ENCODE results near the gene SYNPO2. TPM values are rescaled to one million over a fixed set of nuclear protein-coding genes. Genes with fewer than 3 reads are reported as not detected.
"Not testable (repeated sequence)": the region's sequence is repeated elsewhere in the genome, so short reads cannot be mapped to it uniquely, and the experiment has no call there.

Gene SYNPO2
- total RNA-seq, 1 donor from 2014 or later: 0.26 TPM

- Histone ChIP-seq H3K36me3 (ENCODE audit: control insufficient read depth, insufficient read depth, low read length) (no peaks in the 10 kb centered on the region), H3K27me3 (ENCODE audit: control insufficient read depth, insufficient read depth, low read length) (no peaks in the 10 kb centered on the region), H3K4me3 (ENCODE audit: low read depth, low read length) (no peak overlapping the region)
- no peak for FAIRE-seq
- DNase-seq (ENCODE audit: low read depth): no peak
- TF ChIP-seq CTCF (IDR thresholded peaks at IDR 0.05; ENCODE audit: insufficient read depth, low read length, severe bottlenecking): no peak
Observed at GRCh38 chr4:118995693-118996391, 107.2 kb downstream of the SYNPO2 start.

- DNase-seq (ENCODE audit: low read depth): peak; percentile 47
- Histone ChIP-seq H3K4me3 (ENCODE audit: low read depth, low read length) (no peak overlapping the region), H3K27me3 (ENCODE audit: control insufficient read depth, insufficient read depth, low read length) (no peaks in the 10 kb centered on the region), H3K36me3 (ENCODE audit: control insufficient read depth, insufficient read depth, low read length) (no peaks in the 10 kb centered on the region)
- TF ChIP-seq CTCF (IDR thresholded peaks at IDR 0.05; ENCODE audit: insufficient read depth, low read length, severe bottlenecking): no peak
- FAIRE-seq: no peak
Observed at GRCh38 chr4:118997601-118998000, 108.9 kb downstream of the SYNPO2 start.

GRCh38 chr4:118999919-119000318, 111.3 kb downstream of the SYNPO2 start:
- no peaks in the 10 kb centered on the region for H3K27me3 ChIP-seq (ENCODE audit: control insufficient read depth, insufficient read depth, low read length)
- FAIRE-seq: peak; percentile 83
- no peak for DNase-seq (ENCODE audit: low read depth)
- H3K36me3 ChIP-seq (ENCODE audit: control insufficient read depth, insufficient read depth, low read length): no peaks in the 10 kb centered on the region
- H3K4me3 ChIP-seq (ENCODE audit: low read depth, low read length): no peak overlapping the region
- TF ChIP-seq CTCF (IDR thresholded peaks at IDR 0.05; ENCODE audit: insufficient read depth, low read length, severe bottlenecking): no peak

- no peaks in the 10 kb centered on the region for H3K27me3 ChIP-seq (ENCODE audit: control insufficient read depth, insufficient read depth, low read length)
- FAIRE-seq (no peak), DNase-seq (ENCODE audit: low read depth) (no peak)
- no peak overlapping the region for H3K4me3 ChIP-seq (ENCODE audit: low read depth, low read length)
- H3K36me3 ChIP-seq (ENCODE audit: control insufficient read depth, insufficient read depth, low read length): no peaks in the 10 kb centered on the region
- no peak for TF ChIP-seq CTCF (IDR thresholded peaks at IDR 0.05; ENCODE audit: insufficient read depth, low read length, severe bottlenecking)
Observed at GRCh38 chr4:119000400-119000799, 111.7 kb downstream of the SYNPO2 start.

- FAIRE-seq: no peak
- Histone ChIP-seq H3K36me3 (ENCODE audit: control insufficient read depth, insufficient read depth, low read length) (no peaks in the 10 kb centered on the region), H3K4me3 (ENCODE audit: low read depth, low read length) (no peak overlapping the region), H3K27me3 (ENCODE audit: control insufficient read depth, insufficient read depth, low read length) (no peaks in the 10 kb centered on the region)
- TF ChIP-seq CTCF (IDR thresholded peaks at IDR 0.05; ENCODE audit: insufficient read depth, low read length, severe bottlenecking): no peak
- DNase-seq (ENCODE audit: low read depth): no peak
Observed at GRCh38 chr4:119002476-119002875, 113.8 kb downstream of the SYNPO2 start.

GRCh38 chr4:119003001-119003400, 114.3 kb downstream of the SYNPO2 start:
- not testable (repeated sequence) for H3K36me3 ChIP-seq (ENCODE audit: control insufficient read depth, insufficient read depth, low read length); DNase-seq (ENCODE audit: low read depth); FAIRE-seq

More at GRCh38 chr4:119003001-119003400, 114.3 kb downstream of the SYNPO2 start:
- not testable (repeated sequence) for H3K4me3 ChIP-seq (ENCODE audit: low read depth, low read length); H3K27me3 ChIP-seq (ENCODE audit: control insufficient read depth, insufficient read depth, low read length)
